Measurements from ENCODE around the gene TSPAN7.

Gene TSPAN7

GRCh38 chrX:38596939-38597338 is 35.6 kb downstream of the TSPAN7 start:
- DNase-seq, result no peak

- DNase-seq, result no peak
These were observed 38.7 kb downstream of the TSPAN7 start for GRCh38 chrX:38599796-38600755.

GRCh38 chrX:38601866-38602265 is 40.5 kb downstream of the TSPAN7 start:
- DNase-seq, result no peak

- DNase-seq, result no peak
These were observed 45.5 kb downstream of the TSPAN7 start for GRCh38 chrX:38606821-38607220.

- no peak for DNase-seq
These were observed 46.6 kb downstream of the TSPAN7 start for GRCh38 chrX:38607976-38608375.

- DNase-seq, result no peak
These were observed 49.5 kb downstream of the TSPAN7 start for GRCh38 chrX:38610849-38611248.

- DNase-seq, result no peak
These were observed 50.9 kb downstream of the TSPAN7 start for GRCh38 chrX:38612281-38612680.

- DNase-seq, result no peak
These were observed 53.1 kb downstream of the TSPAN7 start for GRCh38 chrX:38614485-38614884.

GRCh38 chrX:38616904-38617303 is 55.6 kb downstream of the TSPAN7 start:
- no peak for DNase-seq

- no peak for DNase-seq
These were observed 56.8 kb downstream of the TSPAN7 start for GRCh38 chrX:38618180-38618579.

- DNase-seq, result no peak
These were observed 59.3 kb downstream of the TSPAN7 start for GRCh38 chrX:38620623-38621022.

GRCh38 chrX:38626296-38626695 is 65.0 kb downstream of the TSPAN7 start:
- DNase-seq, result no peak

GRCh38 chrX:38627683-38628082 is 66.3 kb downstream of the TSPAN7 start:
- peak; percentile 5 for DNase-seq

- DNase-seq, result no peak
These were observed 67.2 kb downstream of the TSPAN7 start for GRCh38 chrX:38628587-38628986.

GRCh38 chrX:38632516-38632915 is 71.2 kb downstream of the TSPAN7 start:
- no peak for DNase-seq

GRCh38 chrX:38634665-38635064 is 73.3 kb downstream of the TSPAN7 start:
- DNase-seq, result no peak

- DNase-seq, result no peak
These were observed 75.8 kb downstream of the TSPAN7 start for GRCh38 chrX:38636949-38637819.

GRCh38 chrX:38638952-38639529 is 77.7 kb downstream of the TSPAN7 start:
- DNase-seq, result no peak

- no peak for DNase-seq
These were observed 78.4 kb downstream of the TSPAN7 start for GRCh38 chrX:38639730-38640129.

- no peak for DNase-seq
These were observed 79.9 kb downstream of the TSPAN7 start for GRCh38 chrX:38641197-38641596.

GRCh38 chrX:38643903-38644302 is 82.6 kb downstream of the TSPAN7 start:
- no peak for DNase-seq

- DNase-seq, result no peak
These were observed 84.8 kb downstream of the TSPAN7 start for GRCh38 chrX:38646129-38646528.

GRCh38 chrX:38649221-38649620 is 87.9 kb downstream of the TSPAN7 start:
- DNase-seq, result no peak

All from NCI-H146 (cell line).